Forelimb muscle (tissue), 1 donor: ENCODE data around the gene HS2ST1. TPM values are rescaled to one million over a fixed set of nuclear protein-coding genes. Genes with fewer than 3 reads are reported as not detected.
A peak's percentile ranks its signal among the peaks of the same experiment; 100 is the strongest.

Experiments used
- DNase-seq: peaks from one replicate; pipeline ENCODE4 v3.0.0-alpha.2; 2013; ENCODE audit warnings: low read depth
- polyA plus RNA-seq: library from polyadenylated mRNA; unstranded; fragments of 120-200 nt; gene quantifications from one replicate; pipeline ENCODE4 v1.2.1, GENCODE V29; 2013; ENCODE audit not compliant: insufficient read length

Gene HS2ST1
- polyA plus RNA-seq, 1 donor = 16.8 TPM

- no peak for DNase-seq
Observed at GRCh38 chr1:87108814-87109411, 194.5 kb downstream of the HS2ST1 start.

DNA sequence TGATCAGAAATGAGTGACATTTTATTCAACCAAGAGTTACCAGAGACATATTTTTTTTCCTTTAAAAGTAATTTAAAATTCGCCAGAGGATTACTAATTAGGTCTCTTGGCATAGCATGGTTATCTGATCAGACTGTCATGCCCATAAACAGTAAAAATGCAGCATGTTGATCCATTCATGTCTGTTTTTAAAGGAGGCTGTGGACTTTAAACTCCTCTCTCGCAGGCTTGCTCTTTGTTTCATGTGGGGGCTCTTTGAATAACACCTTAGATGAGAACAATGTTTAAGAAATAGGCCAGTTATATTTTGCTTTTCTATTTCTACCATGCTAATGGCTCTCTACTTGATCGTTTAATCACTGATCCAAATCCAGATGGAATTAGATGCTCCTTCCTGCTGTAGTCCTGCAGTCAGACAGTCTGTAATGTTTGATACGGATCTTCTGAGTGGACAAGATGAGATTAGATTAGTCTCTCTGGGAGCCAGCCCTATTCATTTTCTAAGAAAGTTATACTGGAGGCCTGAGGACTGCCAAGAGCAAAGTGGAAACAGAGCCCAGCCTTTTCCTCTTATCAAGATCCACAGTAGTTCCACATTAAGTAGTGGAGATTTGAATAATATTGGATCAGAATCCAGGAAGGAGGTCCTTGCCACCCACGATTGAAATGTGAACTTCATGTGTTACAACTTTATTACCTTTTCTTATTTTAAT is 197.4 kb downstream of the HS2ST1 start:
- no peak for DNase-seq

DNA sequence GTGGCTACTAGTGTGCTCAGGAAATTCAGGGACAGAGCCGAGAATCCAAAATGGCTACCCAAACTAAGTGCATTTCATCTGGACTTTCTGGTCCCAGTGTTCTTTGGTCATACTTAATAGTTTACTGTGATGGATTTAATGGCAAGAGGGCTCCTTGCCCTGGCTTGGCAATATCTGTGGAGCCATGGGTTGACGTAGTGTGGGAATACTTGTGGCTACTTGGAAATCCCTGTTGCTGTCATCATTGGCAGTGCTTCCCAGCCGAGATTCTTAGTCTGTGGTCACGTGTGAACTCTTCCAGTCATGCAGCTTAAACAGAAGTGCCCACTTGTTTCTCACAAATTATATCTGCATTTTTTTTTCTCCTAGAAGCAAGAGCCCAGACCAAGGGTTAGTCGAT is 198.9 kb downstream of the HS2ST1 start:
- DNase-seq = no peak

GRCh38 chr1:87115317-87115890 is 201.0 kb downstream of the HS2ST1 start:
- no peak for DNase-seq

GRCh38 chr1:87115891-87116290 is 201.5 kb downstream of the HS2ST1 start:
- DNase-seq = no peak

GRCh38 chr1:87117761-87118368 is 203.4 kb downstream of the HS2ST1 start:
- no peak for DNase-seq

DNA sequence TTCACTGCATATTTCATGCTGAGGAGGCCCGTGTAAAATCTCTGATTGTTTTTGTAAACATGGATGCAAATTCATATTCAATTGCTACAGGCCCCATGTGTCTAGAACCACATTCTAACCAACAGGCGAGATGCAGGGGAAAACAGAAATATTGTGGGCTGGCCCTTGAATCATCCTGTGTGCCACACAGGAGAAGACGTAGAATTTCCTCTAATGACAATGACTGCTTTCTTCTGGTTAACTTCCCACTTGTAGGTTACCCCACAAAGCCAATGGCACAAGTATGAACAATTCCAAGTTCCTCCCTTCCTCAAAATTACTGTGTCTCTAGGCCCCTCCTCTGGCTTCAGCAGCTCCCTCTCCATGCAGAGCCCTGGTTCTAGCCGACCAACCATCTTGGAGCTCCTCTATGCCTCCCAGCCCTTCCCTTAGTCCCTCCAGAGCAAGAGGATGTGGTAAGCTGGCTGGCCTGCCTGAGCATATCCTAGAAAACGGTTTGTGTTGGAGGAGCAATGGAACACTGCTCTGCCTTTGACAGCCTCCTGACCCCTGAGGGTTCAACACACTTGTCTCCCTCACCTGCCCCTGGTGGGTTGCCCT is 205.2 kb downstream of the HS2ST1 start:
- no peak for DNase-seq

DNA sequence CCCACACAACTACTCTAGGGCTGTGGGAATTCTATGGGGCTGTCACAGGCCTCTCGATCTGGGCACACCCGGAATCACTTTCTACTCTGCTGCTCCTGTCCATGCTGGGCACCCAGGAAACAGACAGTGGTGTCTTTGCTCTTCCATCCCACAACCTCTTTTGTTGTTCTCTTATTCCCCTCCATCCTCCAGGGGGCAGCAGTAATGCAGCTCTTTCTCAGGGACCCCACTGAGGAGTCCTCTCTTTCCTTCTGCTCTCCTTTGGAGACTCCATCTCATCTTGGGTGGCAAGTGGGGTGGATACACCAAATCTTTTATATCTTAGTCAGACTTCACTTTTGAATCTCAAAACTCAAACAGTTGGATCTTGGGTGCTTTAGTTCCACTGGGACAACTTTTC is 206.3 kb downstream of the HS2ST1 start:
- no peak for DNase-seq

DNA sequence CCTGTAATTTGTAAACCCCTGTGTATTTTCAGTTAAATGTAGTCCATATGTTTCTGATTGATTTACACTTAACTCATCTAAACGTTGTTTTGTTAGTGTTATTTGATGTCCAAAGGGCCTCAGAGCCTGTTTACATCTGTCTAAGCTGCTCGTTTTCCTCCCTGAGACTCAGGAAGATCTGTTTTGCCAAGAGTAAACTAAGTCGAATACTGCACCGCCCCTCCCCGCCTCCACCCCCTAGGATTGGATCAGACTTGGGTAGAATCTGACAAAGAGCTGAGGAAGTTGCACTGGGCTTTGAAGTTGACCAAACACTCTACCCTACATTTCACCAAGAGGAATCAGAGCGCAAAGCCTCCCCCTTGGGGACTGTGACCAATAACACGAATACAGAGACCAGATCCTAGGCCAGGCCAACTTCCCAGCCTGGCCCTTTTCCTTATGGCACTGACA is 207.3 kb downstream of the HS2ST1 start:
- DNase-seq = no peak

- no peak for DNase-seq
Observed at GRCh38 chr1:87122243-87122642, 207.8 kb downstream of the HS2ST1 start.

DNA sequence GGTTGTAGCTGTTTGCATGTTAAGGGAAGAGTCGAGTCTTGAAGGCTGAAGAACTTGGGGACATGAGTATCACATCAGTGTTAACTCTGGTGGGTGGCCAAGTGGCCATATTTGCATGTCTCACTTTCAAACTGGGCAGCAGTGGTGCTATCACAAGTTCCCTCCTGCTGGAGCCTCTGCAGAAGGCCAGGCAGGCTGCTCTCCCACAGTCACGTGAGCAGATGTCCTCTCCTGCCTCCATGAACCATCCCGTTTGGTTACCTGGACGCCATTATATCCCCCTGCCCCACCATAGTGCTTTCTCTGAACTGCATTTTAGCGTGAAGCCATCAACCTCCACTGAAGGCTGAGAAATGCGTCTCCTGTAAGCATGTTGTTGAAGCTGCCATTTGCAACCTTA is 209.2 kb downstream of the HS2ST1 start:
- no peak for DNase-seq

GRCh38 chr1:87126886-87127505 is 212.6 kb downstream of the HS2ST1 start:
- DNase-seq = no peak

DNA sequence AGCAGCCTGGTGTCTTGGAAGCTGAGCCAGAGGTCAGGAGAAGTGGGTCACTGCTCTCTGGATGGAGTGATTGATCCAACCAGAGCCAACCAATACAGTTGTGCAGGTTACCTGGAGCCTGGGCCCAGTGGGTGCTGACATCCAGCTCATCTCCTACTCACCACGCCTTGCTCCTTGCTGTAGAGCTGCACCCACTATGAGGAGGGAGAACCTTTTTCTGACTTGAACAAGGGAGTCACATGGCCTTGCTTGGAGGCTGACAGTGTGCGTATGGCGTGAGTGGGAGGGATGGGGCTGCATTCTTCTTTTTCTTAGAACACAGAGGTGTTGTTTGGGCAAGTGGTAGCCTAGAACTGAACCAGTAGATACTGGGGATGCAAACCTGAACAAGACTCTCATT is 213.1 kb downstream of the HS2ST1 start:
- no peak for DNase-seq

GRCh38 chr1:87129038-87129437 is 214.6 kb downstream of the HS2ST1 start:
- no peak for DNase-seq

DNA sequence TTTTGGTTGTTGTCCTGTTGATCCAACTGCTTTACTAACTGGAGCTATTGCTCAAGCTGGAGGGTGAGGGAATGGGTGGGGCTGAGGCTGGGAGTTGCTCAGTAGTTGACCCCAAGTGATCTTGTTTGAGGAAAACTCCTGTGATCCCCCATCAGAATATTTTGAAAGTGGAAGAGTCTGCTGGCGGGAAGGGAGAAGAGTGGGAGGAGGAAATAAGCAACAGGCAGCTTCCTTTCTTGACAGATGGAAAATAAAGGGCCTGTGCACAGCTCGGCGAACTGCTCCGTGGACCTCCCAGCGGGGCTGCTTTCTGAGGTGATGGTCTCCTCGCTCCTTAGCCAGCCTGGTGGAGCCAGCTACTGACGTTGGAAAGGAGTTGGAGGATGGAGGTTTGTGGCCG is 215.2 kb downstream of the HS2ST1 start:
- no peak for DNase-seq

GRCh38 chr1:87130438-87130837 is 216.0 kb downstream of the HS2ST1 start:
- no peak for DNase-seq

GRCh38 chr1:87131809-87132283 is 217.4 kb downstream of the HS2ST1 start:
- peak; percentile 68 for DNase-seq

GRCh38 chr1:87132284-87132870 is 217.9 kb downstream of the HS2ST1 start:
- DNase-seq = no peak

GRCh38 chr1:87134061-87134460 is 219.6 kb downstream of the HS2ST1 start:
- no peak for DNase-seq

- no peak for DNase-seq
Observed at GRCh38 chr1:87134625-87135328, 220.3 kb downstream of the HS2ST1 start.

- no peak for DNase-seq
Observed at GRCh38 chr1:87135329-87135712, 220.9 kb downstream of the HS2ST1 start.
